ENCODE data around the gene RDX. TPM values are rescaled to one million over a fixed set of nuclear protein-coding genes. Genes with fewer than 3 reads are reported as not detected.
A peak's percentile ranks its signal among the peaks of the same experiment; 100 is the strongest.

The RDX gene
- total RNA-seq, 1 donor from 2014 or later = 54.2 TPM

GRCh38 chr11:110169738-110170137 lies 126.7 kb downstream of the RDX start:
- ATAC-seq = no peak

GRCh38 chr11:110168033-110168803 lies 128.2 kb downstream of the RDX start:
- ATAC-seq = no peak

- no peak for ATAC-seq
Observed at GRCh38 chr11:110165039-110165925, 131.1 kb downstream of the RDX start.

GRCh38 chr11:110162216-110162615 lies 134.2 kb downstream of the RDX start:
- no peak for ATAC-seq

GRCh38 chr11:110161061-110161460 lies 135.4 kb downstream of the RDX start:
- ATAC-seq = no peak

GRCh38 chr11:110160437-110160836 lies 136.0 kb downstream of the RDX start:
- no peak for ATAC-seq

- no peak for ATAC-seq
Observed at GRCh38 chr11:110160016-110160415, 136.4 kb downstream of the RDX start.

- no peak for ATAC-seq
Observed at GRCh38 chr11:110159476-110159875, 136.9 kb downstream of the RDX start.

- ATAC-seq = no peak
Observed at GRCh38 chr11:110158317-110159200, 137.9 kb downstream of the RDX start.

- no peak for ATAC-seq
Observed at GRCh38 chr11:110156503-110156902, 139.9 kb downstream of the RDX start.

- no peak for ATAC-seq
Observed at GRCh38 chr11:110153474-110153873, 142.9 kb downstream of the RDX start.

GRCh38 chr11:110152199-110152598 lies 144.2 kb downstream of the RDX start:
- no peak for ATAC-seq

GRCh38 chr11:110148775-110149744 lies 147.4 kb downstream of the RDX start:
- peak; percentile 71 for ATAC-seq

GRCh38 chr11:110147962-110148709 lies 148.3 kb downstream of the RDX start:
- no peak for ATAC-seq

GRCh38 chr11:110141812-110142211 lies 154.6 kb downstream of the RDX start:
- no peak for ATAC-seq

- ATAC-seq = no peak
Observed at GRCh38 chr11:110134110-110134509, 162.3 kb downstream of the RDX start.

GRCh38 chr11:110133160-110133559 lies 163.3 kb downstream of the RDX start:
- ATAC-seq = no peak

- ATAC-seq = peak; percentile 50
Observed at GRCh38 chr11:110131386-110132123, 164.9 kb downstream of the RDX start.

- peak; percentile 62 for ATAC-seq
Observed at GRCh38 chr11:110130642-110131238, 165.7 kb downstream of the RDX start.

All from esophagus mucosa (tissue), 1 donor.